PC-9 (cell line): ENCODE measurements around the gene ADGRE3. TPM values are rescaled to one million over a fixed set of nuclear protein-coding genes. Genes with fewer than 3 reads are reported as not detected.
"Not testable (repeated sequence)": the region's sequence is repeated elsewhere in the genome, so short reads cannot be mapped to it uniquely, and the experiment has no call there.

Experiments
- BruUV-seq: library from RNA; stranded (reverse); fragments of 400-500 nt; replicated peaks from 2 replicates; lab custom pipeline; 2021; lab: Mats Ljungman, UMichigan
- CTCF ChIA-PET: fragments of 300-600 bp; sonication (Branson Sonifier 250); formaldehyde crosslinking; loops from one replicate; lab custom pipeline; 2022; ENCODE audit warnings: antibody characterized with exemption; lab: Charles Lee
- POLR2A ChIA-PET: fragments of 300-600 bp; sonication (Branson Sonifier 250); formaldehyde crosslinking; loops from one replicate; lab custom pipeline; 2022; ENCODE audit warnings: antibody characterized with exemption; ENCODE audit not compliant: unreplicated experiment; lab: Charles Lee
- DNase-seq, 2 experiments: peaks; one replicate each; pipeline versions ENCODE4 v3.0.0 to v3.0.0-alpha.2; 2015 to 2022; ENCODE audit warnings: mixed read lengths in 1 of 2
- H2AFZ ChIP-seq: fragments of 200-600 bp; sonication (generic); 2 replicates; pipeline ENCODE4 v1.8.1; 2017; ENCODE audit warnings: antibody characterized with exemption
- H3F3A ChIP-seq: fragments of 200-600 bp; sonication (generic); 2 replicates; pipeline ENCODE4 v1.8.1; 2017; ENCODE audit warnings: antibody characterized with exemption, mild to moderate bottlenecking, low read depth; ENCODE audit not compliant: insufficient read depth
- H3K27ac ChIP-seq: fragments of 200-600 bp; sonication (generic); 2 replicates; pipeline ENCODE4 v1.6.1; 2016; ENCODE audit warnings: mixed run types
- H3K27me3 ChIP-seq: fragments of 200-600 bp; sonication (generic); 2 replicates; pipeline ENCODE4 v1.6.1; 2016; ENCODE audit warnings: low read depth, mixed run types; ENCODE audit not compliant: insufficient read depth
- H3K36me3 ChIP-seq: fragments of 200-600 bp; sonication (generic); 2 replicates; pipeline ENCODE4 v1.6.1; 2016; ENCODE audit warnings: low read depth, mixed run types
- H3K4me1 ChIP-seq: fragments of 200-600 bp; sonication (generic); replicated peaks from 2 replicates; pipeline ENCODE4 v1.6.1; 2016; ENCODE audit warnings: mixed run types; ENCODE audit not compliant: insufficient read depth
- H3K4me2 ChIP-seq: fragments of 200-600 bp; sonication (generic); 2 replicates; pipeline ENCODE4 v1.6.1; 2017; ENCODE audit warnings: mixed run types
- H3K4me3 ChIP-seq: fragments of 200-600 bp; sonication (generic); 2 replicates; pipeline ENCODE4 v1.6.1; 2016; ENCODE audit warnings: mixed run types
- H3K79me2 ChIP-seq: fragments of 200-600 bp; sonication (generic); 2 replicates; pipeline ENCODE4 v1.6.1; 2017; ENCODE audit warnings: low read depth, mixed run types
- H3K9me2 ChIP-seq: fragments of 200-600 bp; sonication (generic); 2 replicates; pipeline ENCODE4 v1.8.1; 2017; ENCODE audit warnings: mild to moderate bottlenecking; ENCODE audit not compliant: insufficient read depth
- H3K9me3 ChIP-seq: fragments of 200-600 bp; sonication (generic); 2 replicates; pipeline ENCODE4 v1.8.1; 2016; ENCODE audit warnings: low read depth; ENCODE audit not compliant: insufficient read depth
- H4K20me1 ChIP-seq: fragments of 200-600 bp; sonication (generic); 2 replicates; pipeline ENCODE4 v1.8.1; 2017; ENCODE audit not compliant: insufficient read depth
- CTCF ChIP-seq: fragments of 200-600 bp; sonication (generic); conservative IDR thresholded peaks from 2 replicates; pipeline ENCODE4 v1.6.1; 2017; ENCODE audit warnings: mixed run types, antibody characterized with exemption, mild to moderate bottlenecking, moderate library complexity
- EZH2 ChIP-seq: fragments of 200-600 bp; sonication (generic); IDR thresholded peaks from 2 replicates; pipeline ENCODE4 v1.8.0; 2017; ENCODE audit warnings: antibody characterized with exemption, low read depth
- intact Hi-C: fragments of 100-400 bp; cut with micrococcal nuclease; formaldehyde crosslinking; loops from one replicate; pipeline ENCODE4 v1.10.0; 2022; ENCODE audit not compliant: unreplicated experiment
- total RNA-seq: library from RNA; stranded (reverse); gene quantifications from 2 replicates; pipeline ENCODE4 v1.2.3, GENCODE V29; 2021

ADGRE3 gene
- total RNA-seq, 1 experiment from 2014 or later, result not detected

- Histone ChIP-seq H4K20me1 (no peaks in the 10 kb centered on the region), H3K27ac (no peak overlapping the region), H3F3A (no peaks in the 10 kb centered on the region), H3K4me1 (no peaks in the 10 kb centered on the region), H3K27me3 (0 out of 2 replicates have a peak, but pooled peaks cover 6% of the 10 kb centered on the region), H3K36me3 (no peaks in the 10 kb centered on the region), H3K4me3 (no peak overlapping the region), H2AFZ (no peak overlapping the region), H3K9me3 (no peaks in the 10 kb centered on the region), H3K9me2 (no peaks in the 10 kb centered on the region), H3K79me2 (no peaks in the 10 kb centered on the region), H3K4me2 (no peak overlapping the region)
- DNase-seq, result no peak
- no TSS peak for BruUV-seq
- TF ChIP-seq EZH2 (no peak), CTCF (no peak)
- ChIA-PET POLR2A (no interaction called here), CTCF (no interaction called here)
- intact Hi-C loops, result no loop called here
Measured at GRCh38 chr19:14612657-14613056, 62.0 kb downstream of the ADGRE3 start.

- H3F3A ChIP-seq, H3K36me3 ChIP-seq, H3K9me2 ChIP-seq, BruUV-seq, H3K4me2 ChIP-seq, H3K27me3 ChIP-seq, H3K4me3 ChIP-seq, intact Hi-C loops, H2AFZ ChIP-seq, H3K4me1 ChIP-seq, H3K9me3 ChIP-seq, H3K79me2 ChIP-seq, POLR2A ChIA-PET, CTCF ChIA-PET, DNase-seq, H4K20me1 ChIP-seq, H3K27ac ChIP-seq: not testable (repeated sequence)
Measured at GRCh38 chr19:14612242-14612641, 62.4 kb downstream of the ADGRE3 start.

- H3K79me2 ChIP-seq, result no peaks in the 10 kb centered on the region
- ChIA-PET POLR2A (interaction anchor here (0.6 kb wide), 1 partner anchor 659 kb away, joined by 8 read pairs; the partner anchor contains the start of gene DCAF15), CTCF (interaction anchor here (0.7 kb wide), 1 partner anchor 472 kb away, joined by 6 read pairs; no protein-coding TSS in a partner anchor)
- TF ChIP-seq CTCF (no peak), EZH2 (no peak)
- no peak overlapping the region for H3K4me2 ChIP-seq
- H3K9me3 ChIP-seq, result no peaks in the 10 kb centered on the region
- no peaks in the 10 kb centered on the region for H3K36me3 ChIP-seq
- no peaks in the 10 kb centered on the region for H3K27me3 ChIP-seq
- BruUV-seq, result no TSS peak
- H2AFZ ChIP-seq, result no peak overlapping the region
- no peaks in the 10 kb centered on the region for H3F3A ChIP-seq
- intact Hi-C loops, result no loop called here
- no peak for DNase-seq
- H3K4me3 ChIP-seq, result no peak overlapping the region
- no peaks in the 10 kb centered on the region for H3K9me2 ChIP-seq
- no peak overlapping the region for H3K27ac ChIP-seq
- H4K20me1 ChIP-seq, result no peaks in the 10 kb centered on the region
- no peaks in the 10 kb centered on the region for H3K4me1 ChIP-seq
Measured at GRCh38 chr19:14611051-14611450, 63.6 kb downstream of the ADGRE3 start.

- no peaks in the 10 kb centered on the region for H4K20me1 ChIP-seq
- H2AFZ ChIP-seq, result no peak overlapping the region
- no peaks in the 10 kb centered on the region for H3K4me1 ChIP-seq
- H3F3A ChIP-seq, result no peaks in the 10 kb centered on the region
- DNase-seq, result no peak
- CTCF ChIA-PET, result no interaction called here
- TF ChIP-seq CTCF (no peak), EZH2 (no peak)
- H3K27ac ChIP-seq, result no peak overlapping the region
- H3K4me3 ChIP-seq, result no peak overlapping the region
- BruUV-seq, result no TSS peak
- H3K9me3 ChIP-seq, result no peaks in the 10 kb centered on the region
- H3K79me2 ChIP-seq, result no peaks in the 10 kb centered on the region
- intact Hi-C loops, result no loop called here
- H3K36me3 ChIP-seq, result no peaks in the 10 kb centered on the region
- POLR2A ChIA-PET, result no interaction called here
- H3K27me3 ChIP-seq, result peaks cover 34% of the 10 kb centered on the region; the same call in 1 of the 2 replicates
- no peaks in the 10 kb centered on the region for H3K9me2 ChIP-seq
- no peak overlapping the region for H3K4me2 ChIP-seq
Measured at GRCh38 chr19:14606627-14607026, 68.0 kb downstream of the ADGRE3 start.
